Left lung (tissue), 10 donors: ENCODE measurements around the gene CMIP. TPM values are rescaled to one million over a fixed set of nuclear protein-coding genes. Genes with fewer than 3 reads are reported as not detected.

Experiments used
- ATAC-seq: fragments of 200-7000 bp; cut with Tn5 transposase; one replicate; pipeline ENCODE4 v1.9.1; 2020; ENCODE audit warnings: moderate library complexity
- DNase-seq, 4 donors: peaks; one replicate each; pipeline ENCODE4 v3.0.0-alpha.2; 2013 to 2020
- H3K27ac ChIP-seq, 2 donors: fragments of 200-600 bp; sonication (generic) in 1 of 2; one replicate each; pipeline versions ENCODE4 v1.5.0 to v1.8.0; 2020 to 2021
- H3K27me3 ChIP-seq, 2 donors: fragments of 200-600 bp; sonication (generic) in 1 of 2; one replicate each; pipeline versions ENCODE4 v1.5.0 to v1.8.0; 2020 to 2021
- H3K36me3 ChIP-seq, 2 donors: fragments of 200-600 bp; sonication (generic) in 1 of 2; one replicate each; pipeline versions ENCODE4 v1.5.0 to v1.8.0; 2020 to 2021
- H3K4me1 ChIP-seq, 2 donors: fragments of 200-600 bp; one replicate each; pipeline ENCODE4 v1.8.0; 2021
- H3K4me3 ChIP-seq, 2 donors: fragments of 200-600 bp; sonication (generic) in 1 of 2; one replicate each; pipeline versions ENCODE4 v1.5.0 to v1.8.0; 2020 to 2021; ENCODE audit warnings: mild to moderate bottlenecking in 1 of 2
- H3K9me3 ChIP-seq, 2 donors: fragments of 200-600 bp; sonication (generic) in 1 of 2; one replicate each; pipeline versions ENCODE4 v1.5.0 to v1.8.0; 2020 to 2021
- intact Hi-C, 2 donors: fragments of 100-400 bp; cut with DNase I; formaldehyde crosslinking; loops; one replicate each; pipeline versions ENCODE4 v1.11.2 to v1.14.2; 2022
- polyA plus RNA-seq, 6 donors: library from polyadenylated mRNA; unstranded; fragments of 120-200 nt; gene quantifications; one replicate each; pipeline ENCODE4 v1.2.1, GENCODE V29; 2013; ENCODE audit not compliant: insufficient read length in 6 of 6
- total RNA-seq, 2 donors: library from RNA; stranded (reverse); fragmentation: NEBNext Ultra II Directional; extraction: Animal tissue kit (Norgen Biotek cat#: 25700); gene quantifications; one replicate each; pipeline ENCODE4 v1.2.1, GENCODE V29; 2021
- TF ChIP-seq, protein P1 (sequence below), 2 donors: fragments of 200-600 bp; sonication (generic) in 1 of 2; IDR thresholded peaks; one replicate each; pipeline versions ENCODE4 v1.5.0 to v1.8.0; 2021; ENCODE audit warnings: antibody characterized with exemption in 2 of 2
- donor health status: DM: no; HTN: yes; CAD: no.
- donor health status: DM: no; HTN: no; CAD: no.

Gene CMIP
- total and polyA plus RNA-seq, 8 donors, result 35.3 to 55.8 (median 40.4) TPM

DNA sequence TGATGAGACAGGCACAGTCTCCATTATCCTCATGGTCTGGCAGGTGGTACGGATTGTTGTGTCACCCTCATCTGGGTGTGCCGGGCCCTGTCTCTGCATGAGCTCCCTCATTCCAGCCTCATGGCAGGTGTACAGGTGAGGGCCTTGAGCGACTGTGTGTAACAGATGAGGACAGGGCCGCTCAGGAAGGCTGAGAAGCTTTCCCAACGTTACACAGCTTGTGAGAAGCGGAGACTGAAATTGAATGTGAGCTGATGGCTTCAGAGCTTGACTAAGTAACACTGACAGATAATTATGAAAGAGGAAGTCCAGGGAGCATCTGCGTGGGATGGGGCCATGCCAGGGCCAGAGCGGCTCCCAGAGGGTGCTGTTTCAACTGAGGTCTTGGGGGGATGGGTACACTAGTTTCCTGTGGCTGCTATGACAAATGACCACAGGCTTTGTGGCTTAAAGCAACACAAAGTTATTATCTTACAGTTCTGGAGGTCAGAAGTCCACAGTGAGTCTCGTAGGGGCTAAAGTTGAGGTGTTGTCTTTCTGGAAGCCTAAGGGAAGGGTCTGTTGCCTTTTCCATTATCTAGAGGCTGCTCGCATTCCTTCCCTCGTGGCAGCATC, 36.7 kb downstream of the CMIP start:
- DNase-seq (peak in 2 of 4 donors; percentile 88 to 89), ATAC-seq (peak; percentile 65)
- no peaks in the 10 kb centered on the region for H3K36me3 ChIP-seq
- intact Hi-C loops, result no loop called here
- no peak overlapping the region for H3K4me3 ChIP-seq
- no peaks in the 10 kb centered on the region for H3K9me3 ChIP-seq
- H3K27ac ChIP-seq, result peak overlapping the region; percentile 48 to 77
- H3K27me3 ChIP-seq, result no peaks in the 10 kb centered on the region
- TF ChIP-seq, protein P1, sequence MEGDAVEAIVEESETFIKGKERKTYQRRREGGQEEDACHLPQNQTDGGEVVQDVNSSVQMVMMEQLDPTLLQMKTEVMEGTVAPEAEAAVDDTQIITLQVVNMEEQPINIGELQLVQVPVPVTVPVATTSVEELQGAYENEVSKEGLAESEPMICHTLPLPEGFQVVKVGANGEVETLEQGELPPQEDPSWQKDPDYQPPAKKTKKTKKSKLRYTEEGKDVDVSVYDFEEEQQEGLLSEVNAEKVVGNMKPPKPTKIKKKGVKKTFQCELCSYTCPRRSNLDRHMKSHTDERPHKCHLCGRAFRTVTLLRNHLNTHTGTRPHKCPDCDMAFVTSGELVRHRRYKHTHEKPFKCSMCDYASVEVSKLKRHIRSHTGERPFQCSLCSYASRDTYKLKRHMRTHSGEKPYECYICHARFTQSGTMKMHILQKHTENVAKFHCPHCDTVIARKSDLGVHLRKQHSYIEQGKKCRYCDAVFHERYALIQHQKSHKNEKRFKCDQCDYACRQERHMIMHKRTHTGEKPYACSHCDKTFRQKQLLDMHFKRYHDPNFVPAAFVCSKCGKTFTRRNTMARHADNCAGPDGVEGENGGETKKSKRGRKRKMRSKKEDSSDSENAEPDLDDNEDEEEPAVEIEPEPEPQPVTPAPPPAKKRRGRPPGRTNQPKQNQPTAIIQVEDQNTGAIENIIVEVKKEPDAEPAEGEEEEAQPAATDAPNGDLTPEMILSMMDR (IDR thresholded peaks at IDR 0.05), result no peak
- H3K4me1 ChIP-seq, result peaks cover 20 to 99% of the 10 kb centered on the region in 2 donors

DNA sequence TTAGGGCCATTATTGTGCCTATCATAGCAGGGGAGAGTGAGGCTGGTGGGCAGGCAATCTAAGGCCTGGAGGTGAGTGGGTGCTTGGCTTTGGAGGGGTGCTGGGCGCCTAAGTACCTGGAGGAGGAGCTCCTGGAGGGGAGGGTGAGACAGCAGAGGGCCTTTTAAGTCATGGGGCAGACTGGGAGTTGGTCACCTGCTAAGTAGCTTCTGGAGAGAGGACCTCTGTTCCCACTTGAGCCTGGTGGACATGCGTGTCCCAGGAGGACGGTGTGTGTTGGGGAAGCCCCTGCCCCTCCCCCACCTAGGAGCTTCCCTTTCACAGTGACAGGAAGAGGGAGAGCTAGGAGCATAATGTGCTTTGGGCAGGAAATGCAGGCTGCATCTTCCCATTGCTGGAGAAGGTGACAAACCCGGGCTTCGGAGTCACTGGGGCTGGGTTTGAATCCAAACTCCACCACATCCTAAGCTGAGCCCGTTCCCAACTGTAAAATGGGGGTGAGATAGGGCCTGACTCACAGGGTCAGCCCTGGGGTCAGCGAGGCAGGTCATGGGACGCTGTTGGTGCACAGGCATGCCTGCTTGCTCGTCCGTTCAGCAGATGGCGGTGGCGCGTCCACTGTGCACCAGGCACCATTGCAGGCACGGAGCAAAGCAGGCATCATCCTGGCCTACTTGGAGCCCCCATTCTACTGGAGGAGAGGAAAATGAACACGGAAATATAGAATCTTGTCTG, 37.9 kb downstream of the CMIP start:
- Histone ChIP-seq H3K9me3 (no peaks in the 10 kb centered on the region), H3K27me3 (no peaks in the 10 kb centered on the region), H3K4me3 (no peak overlapping the region), H3K27ac (peak overlapping the region in 1 of 2 donors; percentile 77), H3K36me3 (no peaks in the 10 kb centered on the region), H3K4me1 (peaks cover 20 to 97% of the 10 kb centered on the region in 2 donors)
- TF ChIP-seq, protein P1 (IDR thresholded peaks at IDR 0.05), result no peak
- intact Hi-C loops, result no loop called here
- no peak for DNase-seq
- ATAC-seq, result no peak

DNA sequence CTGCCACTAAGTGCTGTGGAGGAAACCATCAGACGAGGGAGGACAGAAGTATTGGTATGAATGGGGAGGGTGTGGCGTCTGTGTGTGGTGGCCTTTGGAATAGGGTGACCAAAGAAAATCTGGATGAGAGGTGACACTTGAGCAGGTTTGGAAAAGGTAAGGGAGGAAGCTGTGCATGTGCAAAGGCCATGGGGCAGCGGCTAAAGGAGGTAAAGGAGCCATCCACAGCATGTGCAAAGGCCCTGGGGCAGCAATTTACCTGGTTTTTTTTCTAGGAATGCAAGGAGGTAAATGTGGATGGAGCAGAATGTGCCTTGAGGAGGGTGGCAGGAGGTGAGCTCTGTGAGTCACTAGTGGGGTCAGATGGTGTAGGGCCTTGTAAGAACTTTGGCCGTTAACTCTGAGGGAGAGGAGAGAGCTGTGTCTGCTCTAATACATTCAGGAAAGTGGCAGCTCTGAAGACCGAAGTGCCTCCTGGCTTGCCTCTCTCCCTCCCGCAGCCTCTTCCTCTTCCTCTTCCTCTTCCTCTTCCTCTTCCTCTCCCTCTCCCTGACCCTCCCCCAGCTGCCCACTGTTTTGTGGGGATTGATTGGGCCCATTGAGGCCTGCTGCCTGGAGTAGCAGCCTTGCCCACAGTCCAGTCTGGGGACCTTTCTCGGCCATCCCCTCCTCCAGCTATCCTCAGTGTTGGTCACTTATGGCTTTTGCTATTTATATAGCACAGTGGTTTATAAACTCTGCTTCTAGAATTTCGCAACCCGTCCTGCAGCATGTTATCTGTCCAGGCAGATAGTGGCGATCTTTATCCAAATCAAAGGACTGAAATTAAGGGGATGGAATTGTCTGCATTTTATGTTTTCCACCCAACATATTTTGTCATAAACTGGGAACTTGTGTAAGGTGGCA, 38.7 kb downstream of the CMIP start:
- intact Hi-C loops, result no loop called here
- H3K9me3 ChIP-seq, result no peaks in the 10 kb centered on the region
- no peak for ATAC-seq
- no peaks in the 10 kb centered on the region for H3K36me3 ChIP-seq
- DNase-seq, result no peak
- TF ChIP-seq, protein P1 (IDR thresholded peaks at IDR 0.05), result no peak
- peak overlapping the region in 1 of 2 donors; percentile 77 for H3K27ac ChIP-seq
- H3K4me3 ChIP-seq, result no peak overlapping the region
- H3K27me3 ChIP-seq, result no peaks in the 10 kb centered on the region
- H3K4me1 ChIP-seq, result peaks cover 19 to 97% of the 10 kb centered on the region in 2 donors

DNA sequence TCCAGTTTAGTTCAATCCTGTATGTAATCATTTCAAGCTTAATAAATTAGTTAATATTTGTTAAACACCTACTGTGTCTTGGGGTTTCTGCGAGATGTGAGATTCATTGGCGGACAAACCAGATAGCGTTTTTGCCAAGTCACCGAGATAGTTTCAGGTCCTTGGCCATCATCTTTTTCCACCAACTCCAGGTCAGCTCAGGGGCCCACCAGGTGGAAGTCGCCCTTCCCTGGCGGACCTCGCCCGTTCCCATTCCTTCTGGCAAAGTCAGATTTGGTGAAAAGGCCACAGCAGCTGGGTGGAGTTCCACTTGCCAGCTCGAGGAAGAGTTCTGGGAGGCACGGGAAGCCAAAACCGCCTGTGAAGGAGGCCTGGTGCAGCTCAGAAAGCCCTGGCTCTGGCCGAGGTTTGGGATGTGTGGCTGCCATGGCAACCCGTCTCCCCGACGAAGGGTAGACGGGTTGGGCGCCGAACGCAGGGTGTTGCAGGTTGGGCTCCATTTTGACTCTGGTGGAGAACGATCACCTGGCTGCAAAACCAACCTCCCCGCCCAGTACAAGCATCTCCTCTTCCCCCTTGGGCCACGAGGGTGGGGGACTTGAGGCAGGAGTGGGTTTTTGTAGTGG, 39.5 kb downstream of the CMIP start:
- H3K9me3 ChIP-seq, result no peaks in the 10 kb centered on the region
- no peak for DNase-seq
- intact Hi-C loops, result no loop called here
- H3K36me3 ChIP-seq, result no peaks in the 10 kb centered on the region
- H3K27me3 ChIP-seq, result no peaks in the 10 kb centered on the region
- no peak overlapping the region for H3K4me3 ChIP-seq
- peaks cover 13 to 97% of the 10 kb centered on the region in 2 donors for H3K4me1 ChIP-seq
- H3K27ac ChIP-seq, result peak overlapping the region in 1 of 2 donors; percentile 77
- no peak for ATAC-seq
- TF ChIP-seq, protein P1 (IDR thresholded peaks at IDR 0.05), result no peak
